ENCODE measurements around the gene BAZ2B.

DNA sequence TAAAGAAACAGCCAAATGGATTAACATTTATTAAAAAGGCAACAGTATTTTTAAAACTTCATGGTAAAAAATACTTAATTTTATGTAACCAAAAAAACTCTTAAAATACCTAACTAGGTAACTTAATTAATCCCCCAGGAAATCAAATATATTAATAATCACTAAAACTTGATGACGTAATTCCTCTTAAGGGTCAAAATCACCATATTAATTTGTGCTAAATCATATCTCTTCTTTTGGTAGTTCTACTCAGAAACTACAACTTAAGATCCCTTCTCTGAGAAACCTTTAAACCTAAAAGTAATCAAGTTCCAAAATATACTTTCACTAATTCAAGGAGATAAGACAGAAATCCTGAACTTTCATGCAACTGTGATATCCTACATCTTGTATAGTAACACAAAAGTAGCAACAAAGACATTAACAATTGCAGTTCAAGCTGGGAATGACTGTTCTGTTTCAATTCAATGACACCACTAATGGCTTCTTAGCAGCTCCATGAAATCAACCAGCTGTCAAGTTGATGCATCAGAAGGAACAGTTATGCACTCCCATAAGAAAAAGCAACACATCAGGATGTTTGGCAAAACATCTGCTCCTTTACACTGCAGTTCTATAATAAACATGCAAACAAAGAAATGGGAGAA lies 4.0 kb downstream of the BAZ2B start:
- TF ChIP-seq EZH2 (IDR thresholded peaks at IDR 0.05) (no peak), POLR2AphosphoS5 (IDR thresholded peaks at IDR 0.05; ENCODE audit: borderline replicate concordance, low read depth, low read length) (no peak)

All from SK-N-MC (cell line).